SK-N-SH (cell line): ENCODE data around the gene SERPINA12.

Experiments used
- CHD2 ChIP-seq: fragments of 150-350 bp; IDR thresholded peaks from 2 replicates; pipeline ENCODE4 v1.6.1; 2018; ENCODE audit warnings: low read length; ENCODE audit not compliant: partially characterized antibody
- CTCF ChIP-seq: fragments of 200-600 bp; sonication (generic); IDR thresholded peaks from 2 replicates; pipeline ENCODE4 v1.6.1; 2017; ENCODE audit warnings: antibody characterized with exemption, mild to moderate bottlenecking, moderate library complexity
- EP300 ChIP-seq, 2 experiments: IDR thresholded peaks; 2 replicates each; pipeline versions ENCODE4 v1.4.0 to v1.6.1; 2012; ENCODE audit warnings: borderline replicate concordance in 1 of 2, low read depth in 1 of 2, low read length in 1 of 2
- EZH2phosphoT487 ChIP-seq: fragments of 200-600 bp; sonication (generic); IDR thresholded peaks from 2 replicates; pipeline ENCODE4 v1.6.1; 2017; ENCODE audit warnings: low read depth, mixed run types, mild to moderate bottlenecking, antibody characterized with exemption, moderate library complexity, borderline replicate concordance
- IRF3 ChIP-seq: fragments of 150-350 bp; IDR thresholded peaks from 2 replicates; pipeline ENCODE4 v1.6.1; 2016; ENCODE audit warnings: mild to moderate bottlenecking, low read depth, low read length
- REST ChIP-seq: IDR thresholded peaks from 2 replicates; pipeline ENCODE4 v1.6.1; 2012; ENCODE audit warnings: mild to moderate bottlenecking, low read depth, low read length, moderate library complexity
- RFX5 ChIP-seq: IDR thresholded peaks from 2 replicates; pipeline ENCODE4 v1.6.1; 2012; ENCODE audit warnings: mild to moderate bottlenecking, improper control_type of control experiment, low read length
- TAF1 ChIP-seq: IDR thresholded peaks from 2 replicates; pipeline ENCODE4 v1.6.1; 2012; ENCODE audit warnings: low read depth, mild to moderate bottlenecking, low read length, moderate library complexity, borderline replicate concordance

- TF ChIP-seq CTCF (no peak), EP300 (IDR thresholded peaks at IDR 0.05; ENCODE audit: borderline replicate concordance in 1 of 2, low read depth in 1 of 2, low read length in 1 of 2) (no peak), EZH2phosphoT487 (no peak), CHD2 (no peak), RFX5 (no peak), TAF1 (no peak), REST (no peak), IRF3 (no peak)
These were observed 48.1 kb upstream of the SERPINA12 start for GRCh38 chr14:94557327-94557726.
